Neural progenitor cell (in vitro differentiated cells): ENCODE measurements around the gene ASRGL1.

Source experiments
- CTCF ChIP-seq: fragments of 200-600 bp; sonication (generic); IDR thresholded peaks from 2 replicates; pipeline ENCODE4 v1.5.1; 2017; ENCODE audit warnings: antibody characterized with exemption, mild to moderate bottlenecking
- EZH2 ChIP-seq: fragments of 200-600 bp; sonication (generic); IDR thresholded peaks from 2 replicates; pipeline ENCODE4 v1.6.1; 2017; ENCODE audit warnings: antibody characterized with exemption, mild to moderate bottlenecking, moderate library complexity
- EZH2phosphoT487 ChIP-seq: fragments of 200-600 bp; sonication (generic); IDR thresholded peaks from 2 replicates; pipeline ENCODE4 v1.6.1; 2017; ENCODE audit warnings: antibody characterized with exemption

GRCh38 chr11:62383822-62384221, 46.6 kb downstream of the ASRGL1 start:
- TF ChIP-seq CTCF (no peak), EZH2 (no peak), EZH2phosphoT487 (no peak)
